ENCODE results near the gene BAIAP2.

The BAIAP2 gene

GRCh38 chr17:81114351-81115093 lies 79.6 kb downstream of the BAIAP2 start:
- DNase-seq (ENCODE audit: extremely low read depth, low read depth): no peak
- TF ChIP-seq, protein P1, sequence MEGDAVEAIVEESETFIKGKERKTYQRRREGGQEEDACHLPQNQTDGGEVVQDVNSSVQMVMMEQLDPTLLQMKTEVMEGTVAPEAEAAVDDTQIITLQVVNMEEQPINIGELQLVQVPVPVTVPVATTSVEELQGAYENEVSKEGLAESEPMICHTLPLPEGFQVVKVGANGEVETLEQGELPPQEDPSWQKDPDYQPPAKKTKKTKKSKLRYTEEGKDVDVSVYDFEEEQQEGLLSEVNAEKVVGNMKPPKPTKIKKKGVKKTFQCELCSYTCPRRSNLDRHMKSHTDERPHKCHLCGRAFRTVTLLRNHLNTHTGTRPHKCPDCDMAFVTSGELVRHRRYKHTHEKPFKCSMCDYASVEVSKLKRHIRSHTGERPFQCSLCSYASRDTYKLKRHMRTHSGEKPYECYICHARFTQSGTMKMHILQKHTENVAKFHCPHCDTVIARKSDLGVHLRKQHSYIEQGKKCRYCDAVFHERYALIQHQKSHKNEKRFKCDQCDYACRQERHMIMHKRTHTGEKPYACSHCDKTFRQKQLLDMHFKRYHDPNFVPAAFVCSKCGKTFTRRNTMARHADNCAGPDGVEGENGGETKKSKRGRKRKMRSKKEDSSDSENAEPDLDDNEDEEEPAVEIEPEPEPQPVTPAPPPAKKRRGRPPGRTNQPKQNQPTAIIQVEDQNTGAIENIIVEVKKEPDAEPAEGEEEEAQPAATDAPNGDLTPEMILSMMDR (IDR thresholded peaks at IDR 0.05; ENCODE audit: low read depth, low read length, missing control alignments): no peak
- no peak overlapping the region for H3K4me3 ChIP-seq (replicated peaks; ENCODE audit: low read depth, low read length)

- H3K4me3 ChIP-seq (replicated peaks; ENCODE audit: low read depth, low read length): no peak overlapping the region
- TF ChIP-seq, protein P1 (IDR thresholded peaks at IDR 0.05; ENCODE audit: low read depth, low read length, missing control alignments): no peak
- no peak for DNase-seq (ENCODE audit: extremely low read depth, low read depth)
Measured at GRCh38 chr17:81115219-81115618, 80.3 kb downstream of the BAIAP2 start.

DNA sequence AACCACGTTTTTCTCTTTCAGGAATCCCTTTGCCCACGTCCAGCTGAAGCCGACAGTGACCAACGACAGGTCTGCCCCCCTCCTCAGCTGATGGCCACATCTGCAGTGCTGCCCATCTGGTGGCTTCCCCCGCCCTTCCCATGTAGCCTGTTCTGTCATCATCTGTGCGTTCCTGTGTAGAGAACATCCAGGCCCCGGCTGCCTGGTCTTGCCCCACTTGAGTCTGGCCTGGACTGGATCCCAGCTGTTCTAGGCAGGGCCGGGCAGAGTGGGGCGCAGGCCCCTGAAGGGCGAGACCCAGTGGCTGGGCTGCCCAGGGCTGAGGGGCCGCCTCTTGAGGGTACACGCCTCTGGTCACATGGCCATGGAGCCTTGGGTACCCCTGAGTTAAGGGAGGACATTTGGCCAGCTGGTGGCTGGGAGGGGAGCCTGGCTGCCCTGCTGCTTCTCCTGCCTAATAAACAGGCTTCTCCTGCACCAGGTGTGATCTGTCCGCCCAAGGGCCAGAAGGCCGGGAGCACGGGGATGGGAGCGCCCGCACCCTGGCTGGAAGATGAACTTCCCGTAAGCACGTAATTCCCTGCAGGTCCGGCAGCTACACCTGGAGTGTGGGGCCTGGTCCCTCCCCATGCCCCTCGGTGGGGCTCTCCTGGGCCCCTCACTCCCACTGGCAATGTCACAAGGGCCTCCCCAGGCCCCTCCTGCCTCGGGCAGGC lies 81.0 kb downstream of the BAIAP2 start:
- DNase-seq (ENCODE audit: extremely low read depth, low read depth): no peak
- TF ChIP-seq, protein P1 (IDR thresholded peaks at IDR 0.05; ENCODE audit: low read depth, low read length, missing control alignments): no peak
- no peak overlapping the region for H3K4me3 ChIP-seq (replicated peaks; ENCODE audit: low read depth, low read length)

- TF ChIP-seq, protein P1 (IDR thresholded peaks at IDR 0.05; ENCODE audit: low read depth, low read length, missing control alignments): no peak
- no peak overlapping the region for H3K4me3 ChIP-seq (replicated peaks; ENCODE audit: low read depth, low read length)
- DNase-seq (ENCODE audit: extremely low read depth, low read depth): no peak
Measured at GRCh38 chr17:81116704-81117103, 81.8 kb downstream of the BAIAP2 start.

GRCh38 chr17:81117672-81118198 lies 82.8 kb downstream of the BAIAP2 start:
- no peak overlapping the region for H3K4me3 ChIP-seq (replicated peaks; ENCODE audit: low read depth, low read length)
- TF ChIP-seq, protein P1 (IDR thresholded peaks at IDR 0.05; ENCODE audit: low read depth, low read length, missing control alignments): no peak
- DNase-seq (ENCODE audit: extremely low read depth, low read depth): no peak

DNA sequence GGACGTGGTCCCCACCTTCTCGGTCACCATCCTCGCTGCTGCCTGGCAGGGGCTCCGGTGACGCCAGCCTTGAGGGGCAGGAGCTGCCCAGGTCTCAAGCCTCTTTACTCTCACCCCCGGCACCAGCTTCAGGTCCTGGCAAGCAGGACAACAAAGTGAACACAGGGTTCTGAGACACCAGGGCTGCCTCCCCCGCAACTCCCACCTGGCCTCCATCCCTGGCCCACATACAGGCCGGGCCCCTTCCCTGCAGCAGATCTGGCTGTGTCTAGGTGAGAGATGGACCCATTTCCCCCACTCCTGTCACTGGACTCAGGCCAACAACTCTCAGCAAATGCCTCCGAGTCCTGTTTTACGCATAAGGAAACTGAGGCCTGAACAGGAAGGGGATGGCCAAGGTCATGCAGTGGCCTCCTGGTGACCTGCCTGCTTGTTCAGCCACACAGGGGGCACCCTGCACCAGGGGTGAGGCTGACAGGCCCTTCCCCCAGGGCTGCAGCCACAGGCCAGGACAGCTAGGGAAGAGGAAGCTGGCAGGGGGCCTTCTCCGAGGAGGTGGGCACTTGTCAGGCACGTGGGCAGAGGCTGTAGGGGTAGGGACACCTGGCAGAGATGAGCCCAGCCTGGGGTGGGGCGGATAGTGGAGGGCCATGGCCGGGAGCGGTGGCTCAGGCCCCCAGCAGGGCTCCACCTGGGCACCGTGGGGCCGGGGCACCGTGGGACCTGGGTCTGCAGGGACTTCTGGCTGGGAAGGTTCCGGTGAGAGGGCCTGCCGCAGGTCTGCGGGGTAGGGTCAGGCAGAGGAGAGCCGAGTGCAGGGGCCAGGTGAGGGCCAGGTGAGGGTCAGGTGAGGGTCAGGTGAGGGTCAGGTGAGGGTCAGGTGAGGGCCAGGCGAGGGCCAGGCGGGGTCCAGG lies 83.6 kb downstream of the BAIAP2 start:
- no peak for DNase-seq (ENCODE audit: extremely low read depth, low read depth)
- peak overlapping the region; percentile 34 for H3K4me3 ChIP-seq (replicated peaks; ENCODE audit: low read depth, low read length)
- TF ChIP-seq, protein P1 (IDR thresholded peaks at IDR 0.05; ENCODE audit: low read depth, low read length, missing control alignments): no peak
